HepG2 (cell line): ENCODE data around the gene AKR1C3. TPM values are rescaled to one million over a fixed set of nuclear protein-coding genes. Genes with fewer than 3 reads are reported as not detected.

Experiments used
- ATAC-seq: fragments of 200-7000 bp; cut with Tn5 transposase; 3 replicates; pipeline ENCODE4 v1.9.1; 2020; ENCODE audit warnings: mild to moderate bottlenecking, moderate library complexity
- BruUV-seq: library from RNA; stranded (reverse); fragments of 400-500 nt; replicated peaks from 2 replicates; lab custom pipeline; 2021; lab: Mats Ljungman, UMichigan
- CTCF ChIA-PET: fragments of 300-600 bp; formaldehyde crosslinking; extraction: SDS; loops from one replicate; lab custom pipeline; 2021; ENCODE audit warnings: low total read pairs, inconsistent platforms, low intra/inter-chr PET ratio; lab: Yijun Ruan, JAX
- POLR2A ChIA-PET: fragments of 350-600 bp; sonication (Branson Sonifier 250); formaldehyde crosslinking; loops from one replicate; lab custom pipeline; 2020; ENCODE audit warnings: antibody characterized with exemption, inconsistent platforms; lab: Yijun Ruan, JAX
- DNase-seq: peaks from one replicate; pipeline ENCODE4 v3.0.0-alpha.2; 2015; ENCODE audit warnings: low spot score
- FAIRE-seq: peaks from 3 replicates; lab custom pipeline; 2011; peaks lifted over from hg19 to GRCh38; lab: Jason Lieb, UNC
- H2AFZ ChIP-seq: one replicate; pipeline ENCODE4 v1.6.1; 2011; ENCODE audit warnings: low read length, inconsistent platforms
- H3K27ac ChIP-seq: fragments of 300-600 bp; 3 replicates; pipeline ENCODE4 v1.8.0; 2011; ENCODE audit warnings: mixed run types, mild to moderate bottlenecking, mixed read lengths, low read length, inconsistent platforms; ENCODE audit not compliant: insufficient read depth; ENCODE audit errors: extremely low read length
- H3K27me3 ChIP-seq, 2 experiments: fragments of 200-600 bp in 1 of 2; 2 replicates in 1 of 2; 3 replicates in 1 of 2; pipeline versions ENCODE4 v1.6.0 to v1.8.0; 2011; ENCODE audit warnings: low read length in 2 of 2, mild to moderate bottlenecking in 2 of 2, moderate library complexity in 2 of 2, inconsistent platforms in 1 of 2; ENCODE audit not compliant: insufficient read depth in 2 of 2, control insufficient read depth in 1 of 2
- H3K36me3 ChIP-seq, 2 experiments: fragments of 200-600 bp in 1 of 2; replicated peaks in 1 of 2; 2 replicates in 1 of 2; 3 replicates in 1 of 2; pipeline versions ENCODE4 v1.5.1 to v1.8.0; 2011; ENCODE audit warnings: low read length in 2 of 2, inconsistent platforms in 1 of 2; ENCODE audit not compliant: insufficient read depth in 2 of 2, control insufficient read depth in 1 of 2
- H3K4me1 ChIP-seq: 2 replicates; pipeline ENCODE4 v1.5.1; 2012; ENCODE audit warnings: low read length, inconsistent platforms; ENCODE audit not compliant: insufficient read depth
- H3K4me2 ChIP-seq: 2 replicates; pipeline ENCODE4 v1.6.0; 2011; ENCODE audit warnings: low read depth, low read length, inconsistent platforms
- H3K4me3 ChIP-seq, 3 experiments: fragments of 200-600 bp in 1 of 3; sonication (generic), shearing (Covaris generic) in 1 of 3; replicated peaks in 1 of 3; 2 replicates each; pipeline ENCODE4 v1.5.1; 2011 to 2016; ENCODE audit warnings: low read length in 3 of 3, inconsistent platforms in 2 of 3, low read depth in 2 of 3, mild to moderate bottlenecking in 2 of 3, control low read depth in 1 of 3, mixed read lengths in 1 of 3; ENCODE audit not compliant: insufficient read depth in 1 of 3
- H3K79me2 ChIP-seq: one replicate; pipeline ENCODE4 v1.6.1; 2011; ENCODE audit warnings: low read length, inconsistent platforms; ENCODE audit not compliant: insufficient read depth
- H3K9ac ChIP-seq: 2 replicates; pipeline ENCODE4 v1.6.0; 2011; ENCODE audit warnings: mild to moderate bottlenecking, low read depth, low read length, inconsistent platforms; ENCODE audit not compliant: insufficient read depth
- H3K9me3 ChIP-seq: 2 replicates; pipeline ENCODE4 v1.5.1; 2012; ENCODE audit warnings: mild to moderate bottlenecking, low read length
- H4K20me1 ChIP-seq: 2 replicates; pipeline ENCODE4 v1.6.0; 2011; ENCODE audit warnings: inconsistent platforms, mild to moderate bottlenecking, low read length, moderate library complexity; ENCODE audit not compliant: insufficient read depth
- ELF4 ChIP-seq: sonication (generic); formaldehyde crosslinking; IDR thresholded peaks from 2 replicates; pipeline ENCODE4 v1.5.0; 2020; ENCODE audit warnings: missing genetic modification reagents, mild to moderate bottlenecking, moderate library complexity, borderline replicate concordance
- FOSL2 ChIP-seq: sonication (generic); formaldehyde crosslinking; IDR thresholded peaks from 2 replicates; pipeline ENCODE4 v1.4.0; 2020; ENCODE audit warnings: missing genetic modification reagents
- POLR2A ChIP-seq, 2 experiments: IDR thresholded peaks; 2 replicates each; pipeline ENCODE4 v1.6.1; 2011; ENCODE audit warnings: low read depth in 2 of 2, low read length in 2 of 2, mild to moderate bottlenecking in 1 of 2, moderate library complexity in 1 of 2; ENCODE audit not compliant: insufficient read depth in 1 of 2
- RAD21 ChIP-seq: fragments of 450-650 bp; formaldehyde crosslinking; IDR thresholded peaks from 2 replicates; pipeline ENCODE4 v1.5.0; 2020; ENCODE audit warnings: mild to moderate bottlenecking
- RXRB ChIP-seq: IDR thresholded peaks from 2 replicates; pipeline ENCODE4 v1.6.1; 2016; ENCODE audit warnings: borderline replicate concordance, missing genetic modification reagents, missing compliant biosample characterization
- SRSF9 ChIP-seq: fragments of 200-400 bp; formaldehyde crosslinking; IDR thresholded peaks from 2 replicates; pipeline ENCODE4 v1.6.1; 2018; ENCODE audit warnings: borderline replicate concordance, mild to moderate bottlenecking, low read depth, low read length; ENCODE audit not compliant: insufficient read depth, poor library complexity, severe bottlenecking
- TFAP4 ChIP-seq: sonication (generic); IDR thresholded peaks from 2 replicates; pipeline ENCODE4 v1.6.1; 2016; ENCODE audit warnings: low read depth, borderline replicate concordance
- ZBTB26 ChIP-seq: IDR thresholded peaks from 2 replicates; pipeline ENCODE4 v1.6.1; 2016; ENCODE audit warnings: missing compliant biosample characterization, missing genetic modification reagents, borderline replicate concordance
- ZFP36L1 ChIP-seq: sonication (generic); formaldehyde crosslinking; IDR thresholded peaks from 2 replicates; pipeline ENCODE4 v1.8.0; 2022; ENCODE audit warnings: mild to moderate bottlenecking, missing genetic modification reagents, moderate library complexity
- ZNF414 ChIP-seq: sonication (generic); formaldehyde crosslinking; IDR thresholded peaks from 2 replicates; pipeline ENCODE4 v1.5.0; 2020; ENCODE audit warnings: missing genetic modification reagents
- ZNF451 ChIP-seq: sonication (generic); formaldehyde crosslinking; IDR thresholded peaks from 2 replicates; pipeline ENCODE4 v1.5.0; 2020; ENCODE audit warnings: mild to moderate bottlenecking, missing genetic modification reagents
- ZNF644 ChIP-seq: IDR thresholded peaks from 2 replicates; pipeline ENCODE4 v1.6.1; 2016; ENCODE audit warnings: low read depth
- ZNF710 ChIP-seq: sonication (generic); formaldehyde crosslinking; IDR thresholded peaks from 2 replicates; pipeline ENCODE4 v1.5.0; 2020; ENCODE audit warnings: mild to moderate bottlenecking, missing genetic modification reagents, borderline replicate concordance
- ZSCAN9 ChIP-seq: IDR thresholded peaks from 2 replicates; pipeline ENCODE4 v1.6.1; 2016; ENCODE audit warnings: borderline replicate concordance
- WGBS: methylation state at CpG from one replicate; pipeline ENCODE4 v1.1.6; 2017; ENCODE audit warnings: low lambda C conversion rate; 5-methylcytosine and 5-hydroxymethylcytosine counted together
- in situ Hi-C: cut with HindIII; loops from 2 replicates; pipeline ENCODE4 v1.10.0; 2017; ENCODE audit warnings: low pct_unique_long_range_greater_than_20kb; ENCODE audit not compliant: extremely low pct_ligation_motif_present
- intact Hi-C: fragments of 100-400 bp; cut with micrococcal nuclease; formaldehyde crosslinking; loops from one replicate; pipeline ENCODE4 v1.10.0; 2022; ENCODE audit not compliant: unreplicated experiment
- polyA plus RNA-seq, 8 experiments: library from polyadenylated mRNA; depleted of rRNA in 3 of 8; stranded (reverse) in 7 of 8; unstranded in 1 of 8; fragments of >200 nt; fragmentation: Illumina TruSeq in 4 of 8; extraction: Trizol in 4 of 8; gene quantifications; 2 replicates each; pipeline versions ENCODE4 v1.2.1 to v1.2.3, GENCODE V29; 2011 to 2016; ENCODE audit warnings: low read depth in 4 of 8, missing spikeins in 1 of 8, mixed read lengths in 1 of 8; ENCODE audit not compliant: insufficient read depth in 1 of 8
- total RNA-seq, 5 experiments: library from RNA; depleted of rRNA; stranded (reverse); fragments of >200 nt; fragmentation: Illumina TruSeq; extraction: Trizol; gene quantifications; 2 replicates each; pipeline ENCODE4 v1.2.3, GENCODE V29; 2016; ENCODE audit warnings: low read depth in 1 of 5

AKR1C3 gene
- total and polyA plus RNA-seq, 2 of the 13 experiments (the other 11 are each of a cell fraction or from before 2014, with no cell fraction given), result 368 to 532 TPM

- no TSS peak for BruUV-seq
- POLR2A ChIA-PET, result interaction anchor here (1.0 to 1.1 kb wide), 2 partner anchors 11 to 16 kb away, joined by 3 read pairs; no protein-coding TSS in a partner anchor
- no peak for FAIRE-seq
- H3K36me3 ChIP-seq, result peaks cover 6 to 41% of the 10 kb centered on the region in 2 experiments
- H3K4me1 ChIP-seq, result peaks cover 29% of the 10 kb centered on the region; the same call in 1 of the 2 replicates
- no peak overlapping the region for H2AFZ ChIP-seq
- in situ Hi-C loops (no loop called here), intact Hi-C loops (no loop called here)
- no peak overlapping the region for H3K4me3 ChIP-seq
- CTCF ChIA-PET, result no interaction called here
- no peak for DNase-seq
- H3K9ac ChIP-seq, result no peak overlapping the region
- ATAC-seq, result peak; percentile 57; the same call in 1 of the 3 replicates
- H3K79me2 ChIP-seq, result no peaks in the 10 kb centered on the region
- H3K4me2 ChIP-seq, result no peak overlapping the region
- H3K9me3 ChIP-seq, result no peaks in the 10 kb centered on the region
- H3K27me3 ChIP-seq, result no peaks in the 10 kb centered on the region
- H4K20me1 ChIP-seq, result no peaks in the 10 kb centered on the region
- TF ChIP-seq ZSCAN9 (no peak), RXRB (CRISPR knock-in tag) (peak; percentile 16; the same call in 1 of the 2 replicates), ZNF710 (CRISPR knock-in tag) (no peak), POLR2A (IDR thresholded peaks at IDR 0.05; ENCODE audit: insufficient read depth in 1 of 2, low read depth in 2 of 2, low read length in 2 of 2) (peak; percentile 19 to 35; a peak in 1 of 4 replicates), FOSL2 (CRISPR knock-in tag) (0 out of 2 replicates have a peak, but pooled peaks have one; percentile 27), ZNF644 (CRISPR knock-in tag) (0 out of 2 replicates have a peak, but pooled peaks have one; percentile 15)
- H3K27ac ChIP-seq, result no peak overlapping the region
- WGBS, result 100% methylated on average over 1 of the region's 1 CpG
Measured at GRCh38 chr10:5105626-5106025, 11.4 kb downstream of the AKR1C3 start.

- POLR2A ChIA-PET, result no interaction called here
- no peak for FAIRE-seq
- TF ChIP-seq ZBTB26 (CRISPR knock-in tag) (no peak), RAD21 (CRISPR knock-in tag) (no peak), TFAP4 (no peak), ZNF414 (no peak), ZNF451 (no peak), ELF4 (CRISPR knock-in tag) (no peak), ZFP36L1 (CRISPR knock-in tag) (no peak), SRSF9 (no peak)
Measured at GRCh38 chr10:5106553-5106952, 12.3 kb downstream of the AKR1C3 start.

More at GRCh38 chr10:5106553-5106952, 12.3 kb downstream of the AKR1C3 start:
- H3K27me3 ChIP-seq, result no peaks in the 10 kb centered on the region
- no peaks in the 10 kb centered on the region for H4K20me1 ChIP-seq
- no peak overlapping the region for H3K9ac ChIP-seq
- peaks cover 5 to 37% of the 10 kb centered on the region in 2 experiments for H3K36me3 ChIP-seq
- ATAC-seq (no peak), DNase-seq (no peak)
- no peak overlapping the region for H2AFZ ChIP-seq
- CTCF ChIA-PET, result no interaction called here
- H3K79me2 ChIP-seq, result no peaks in the 10 kb centered on the region
- peaks cover 29% of the 10 kb centered on the region; the same call in 1 of the 2 replicates for H3K4me1 ChIP-seq
- no peak overlapping the region for H3K4me3 ChIP-seq
- intact Hi-C loops, result no loop called here
- in situ Hi-C loops, result no loop called here
- WGBS, result 95% methylated on average over 1 of the region's 1 CpG
- H3K27ac ChIP-seq, result no peak overlapping the region
- no peak overlapping the region for H3K4me2 ChIP-seq
- H3K9me3 ChIP-seq, result no peaks in the 10 kb centered on the region
- no TSS peak for BruUV-seq
